SK-N-SH (cell line): ENCODE measurements around the gene PRDM15. TPM values are rescaled to one million over a fixed set of nuclear protein-coding genes. Genes with fewer than 3 reads are reported as not detected.

Experiments
- CTCF ChIA-PET: fragments of 300-600, 350-600 bp; formaldehyde crosslinking; extraction: SDS; loops from one replicate; lab custom pipeline; 2021; lab: Yijun Ruan, JAX
- POLR2A ChIA-PET: fragments of 350-600 bp; sonication (Branson Sonifier 250); formaldehyde crosslinking; extraction: SDS; loops from one replicate; lab custom pipeline; 2020; ENCODE audit warnings: antibody characterized with exemption, inconsistent platforms; lab: Yijun Ruan, JAX
- DNase-seq: peaks from one replicate; pipeline ENCODE4 v3.0.0; 2012
- H2AFZ ChIP-seq: fragments of 200-600 bp; sonication (generic); 2 replicates; pipeline ENCODE4 v1.8.1; 2016; ENCODE audit warnings: antibody characterized with exemption, mild to moderate bottlenecking, low read depth
- H3F3A ChIP-seq: fragments of 200-600 bp; sonication (generic); replicated peaks from 2 replicates; pipeline ENCODE3; 2016; ENCODE audit warnings: antibody characterized with exemption, mild to moderate bottlenecking; ENCODE audit not compliant: insufficient read depth
- H3K27ac ChIP-seq, 2 experiments: fragments of 200-500 bp in 1 of 2; fragments of 200-600 bp in 1 of 2; sonication (Bioruptor generic) in 1 of 2; sonication (generic), shearing (Covaris generic) in 1 of 2; 2 replicates each; pipeline versions ENCODE4 v1.5.1 to v1.6.1; 2014 to 2016; ENCODE audit warnings: low read depth in 2 of 2, inconsistent platforms in 1 of 2, low read length in 1 of 2, mild to moderate bottlenecking in 1 of 2, mixed read lengths in 1 of 2
- H3K27me3 ChIP-seq: fragments of 200-600 bp; sonication (generic), shearing (Covaris generic); 2 replicates; pipeline ENCODE4 v1.6.1; 2016; ENCODE audit warnings: mixed run types; ENCODE audit not compliant: insufficient read depth
- H3K36me3 ChIP-seq, 2 experiments: fragments of 200-500 bp in 1 of 2; fragments of 200-600 bp in 1 of 2; sonication (Bioruptor generic) in 1 of 2; sonication (generic) in 1 of 2; replicated peaks in 1 of 2; 2 replicates each; pipeline versions ENCODE3 to v1.5.1; 2014 to 2016; ENCODE audit warnings: low read length in 1 of 2, mild to moderate bottlenecking in 1 of 2; ENCODE audit not compliant: insufficient read depth in 2 of 2, control insufficient read depth in 1 of 2
- H3K4me1 ChIP-seq, 2 experiments: fragments of 200-500 bp in 1 of 2; fragments of 200-600 bp in 1 of 2; sonication (Bioruptor generic) in 1 of 2; sonication (generic), shearing (Covaris generic) in 1 of 2; 2 replicates each; pipeline versions ENCODE4 v1.5.1 to v1.6.1; 2014 to 2016; ENCODE audit warnings: low read depth in 1 of 2, low read length in 1 of 2, mixed run types in 1 of 2; ENCODE audit not compliant: insufficient read depth in 2 of 2, control insufficient read depth in 1 of 2
- H3K4me2 ChIP-seq: fragments of 200-600 bp; sonication (generic), shearing (Covaris generic); 2 replicates; pipeline ENCODE4 v1.6.1; 2017; ENCODE audit warnings: mixed run types
- H3K4me3 ChIP-seq, 2 experiments: fragments of 200-500 bp in 1 of 2; fragments of 200-600 bp in 1 of 2; sonication (Bioruptor generic) in 1 of 2; sonication (generic), shearing (Covaris generic) in 1 of 2; 2 replicates each; pipeline versions ENCODE4 v1.5.1 to v1.8.1; 2014 to 2016; ENCODE audit warnings: low read depth in 2 of 2, inconsistent platforms in 1 of 2, low read length in 1 of 2, mild to moderate bottlenecking in 1 of 2, mixed read lengths in 1 of 2, moderate library complexity in 1 of 2
- H3K79me2 ChIP-seq: fragments of 200-600 bp; sonication (generic); 2 replicates; pipeline ENCODE4 v1.8.1; 2017; ENCODE audit warnings: mild to moderate bottlenecking; ENCODE audit not compliant: insufficient read depth
- H3K9ac ChIP-seq: fragments of 200-600 bp; sonication (generic); 2 replicates; pipeline ENCODE4 v1.6.1; 2017; ENCODE audit warnings: mixed run types
- H3K9me2 ChIP-seq: fragments of 200-600 bp; sonication (generic); 2 replicates; pipeline ENCODE4 v1.6.1; 2017; ENCODE audit warnings: mixed run types
- H3K9me3 ChIP-seq: fragments of 200-600 bp; sonication (generic); 2 replicates; pipeline ENCODE4 v1.6.1; 2017; ENCODE audit warnings: mixed run types, mild to moderate bottlenecking, moderate library complexity
- H4K20me1 ChIP-seq: fragments of 200-600 bp; sonication (generic); 2 replicates; pipeline ENCODE4 v1.6.1; 2017; ENCODE audit warnings: mild to moderate bottlenecking, mixed run types; ENCODE audit not compliant: insufficient read depth
- CHD2 ChIP-seq: fragments of 150-350 bp; IDR thresholded peaks from 2 replicates; pipeline ENCODE4 v1.6.1; 2018; ENCODE audit warnings: low read length; ENCODE audit not compliant: partially characterized antibody
- GATA2 ChIP-seq: sonication (generic); formaldehyde crosslinking; IDR thresholded peaks from 2 replicates; pipeline ENCODE4 v1.5.0; 2020; ENCODE audit warnings: mild to moderate bottlenecking, missing genetic modification reagents
- IRF3 ChIP-seq: fragments of 150-350 bp; IDR thresholded peaks from 2 replicates; pipeline ENCODE4 v1.6.1; 2016; ENCODE audit warnings: mild to moderate bottlenecking, low read depth, low read length
- MAX ChIP-seq: IDR thresholded peaks from 2 replicates; pipeline ENCODE4 v1.4.0; 2012; ENCODE audit warnings: low read depth
- NRF1 ChIP-seq: IDR thresholded peaks from 2 replicates; pipeline ENCODE4 v1.6.1; 2012; ENCODE audit warnings: low read depth, mild to moderate bottlenecking, low read length
- POLR2AphosphoS5 ChIP-seq: IDR thresholded peaks from 2 replicates; pipeline ENCODE4 v1.6.1; 2012; ENCODE audit warnings: low read depth, low read length
- RFX5 ChIP-seq: IDR thresholded peaks from 2 replicates; pipeline ENCODE4 v1.6.1; 2012; ENCODE audit warnings: mild to moderate bottlenecking, improper control_type of control experiment, low read length
- SMC3 ChIP-seq: IDR thresholded peaks from 2 replicates; pipeline ENCODE4 v1.6.1; 2012; ENCODE audit warnings: low read depth, low read length, improper control_type of control experiment
- TEAD4 ChIP-seq: IDR thresholded peaks from 2 replicates; pipeline ENCODE4 v1.4.0; 2012; ENCODE audit warnings: mild to moderate bottlenecking, borderline replicate concordance; ENCODE audit not compliant: insufficient read depth
- USF1 ChIP-seq: IDR thresholded peaks from 2 replicates; pipeline ENCODE4 v1.4.0; 2012; ENCODE audit warnings: low read depth, borderline replicate concordance
- WGBS: methylation state at CpG from one replicate; pipeline ENCODE4 v1.1.6; 2017; ENCODE audit warnings: low lambda C conversion rate; 5-methylcytosine and 5-hydroxymethylcytosine counted together
- polyA plus RNA-seq, 3 experiments: library from polyadenylated mRNA; depleted of rRNA; stranded (reverse); fragments of >200 nt; gene quantifications; 2 replicates each; pipeline ENCODE4 v1.2.3, GENCODE V29; 2012
- TF ChIP-seq, protein P1 (sequence below): IDR thresholded peaks from 2 replicates; pipeline ENCODE4; 2012

PRDM15 gene
- polyA plus RNA-seq, 1 of the 3 experiments (the other 2 are of a cell fraction), result 7.0 TPM

GRCh38 chr21:41851090-41851790 lies 27.9 kb downstream of the PRDM15 start (continued):
- TF ChIP-seq, protein P1, sequence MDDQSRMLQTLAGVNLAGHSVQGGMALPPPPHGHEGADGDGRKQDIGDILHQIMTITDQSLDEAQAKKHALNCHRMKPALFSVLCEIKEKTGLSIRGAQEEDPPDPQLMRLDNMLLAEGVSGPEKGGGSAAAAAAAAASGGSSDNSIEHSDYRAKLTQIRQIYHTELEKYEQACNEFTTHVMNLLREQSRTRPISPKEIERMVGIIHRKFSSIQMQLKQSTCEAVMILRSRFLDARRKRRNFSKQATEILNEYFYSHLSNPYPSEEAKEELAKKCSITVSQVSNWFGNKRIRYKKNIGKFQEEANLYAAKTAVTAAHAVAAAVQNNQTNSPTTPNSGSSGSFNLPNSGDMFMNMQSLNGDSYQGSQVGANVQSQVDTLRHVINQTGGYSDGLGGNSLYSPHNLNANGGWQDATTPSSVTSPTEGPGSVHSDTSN, result no peak
- TF ChIP-seq IRF3, result no peak

DNA sequence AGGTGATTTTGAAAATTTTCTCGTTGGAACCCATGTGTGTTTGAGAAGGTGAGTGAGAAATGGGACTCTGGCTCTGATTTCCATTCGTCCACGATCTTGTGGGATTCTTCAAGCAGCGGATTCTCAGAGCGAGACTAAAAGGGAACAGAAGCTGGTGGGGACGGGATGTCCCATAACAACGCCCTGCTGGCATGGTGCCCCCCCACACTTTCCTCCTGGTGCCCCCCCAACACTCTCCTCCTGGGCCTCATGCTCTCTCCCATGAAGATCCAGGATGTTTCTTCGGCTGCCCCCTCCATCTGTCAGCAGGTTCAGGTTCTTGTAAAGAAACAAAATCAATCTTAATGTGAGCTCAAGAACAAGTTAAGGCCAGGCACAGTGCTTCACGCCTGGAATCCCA lies 29.1 kb downstream of the PRDM15 start:
- H3K36me3 ChIP-seq, result peaks cover 0 to 14% of the 10 kb centered on the region in 2 experiments
- H3K27ac ChIP-seq, result no peak overlapping the region
- TF ChIP-seq CHD2 (no peak), USF1 (no peak), SMC3 (no peak), RFX5 (no peak), NRF1 (no peak), MAX (no peak), POLR2AphosphoS5 (no peak), GATA2 (CRISPR knock-in tag) (no peak), TEAD4 (no peak)
- no peaks in the 10 kb centered on the region for H3K4me1 ChIP-seq
- POLR2A ChIA-PET, result no interaction called here
- no peak for DNase-seq
- H3F3A ChIP-seq, result no peaks in the 10 kb centered on the region
- H3K9me3 ChIP-seq, result no peaks in the 10 kb centered on the region
- H4K20me1 ChIP-seq, result no peaks in the 10 kb centered on the region
- no peaks in the 10 kb centered on the region for H3K27me3 ChIP-seq
- H3K9me2 ChIP-seq, result no peaks in the 10 kb centered on the region
- H2AFZ ChIP-seq, result no peak overlapping the region
- no peaks in the 10 kb centered on the region for H3K79me2 ChIP-seq
- H3K9ac ChIP-seq, result no peak overlapping the region
- H3K4me3 ChIP-seq, result no peak overlapping the region
- CTCF ChIA-PET, result interaction anchor here (0.6 to 1.2 kb wide), 2 partner anchors 28 to 248 kb away, joined by 3 to 4 read pairs; no protein-coding TSS in a partner anchor
- no peak overlapping the region for H3K4me2 ChIP-seq
- WGBS, result 94% methylated on average over 9 of the region's 9 CpGs
